WI38 (cell line): ENCODE measurements around the gene SDCBP2.

ENCODE experiments used
- H3K4me3 ChIP-seq: 2 replicates; pipeline ENCODE4 v1.5.1; 2011; ENCODE audit warnings: low read depth, mild to moderate bottlenecking, control low read depth, low read length
- TF ChIP-seq, protein P1 (sequence below): IDR thresholded peaks from 2 replicates; pipeline ENCODE4 v1.5.1; 2012; ENCODE audit warnings: low read depth, mild to moderate bottlenecking, control low read depth, low read length

The SDCBP2 gene

DNA sequence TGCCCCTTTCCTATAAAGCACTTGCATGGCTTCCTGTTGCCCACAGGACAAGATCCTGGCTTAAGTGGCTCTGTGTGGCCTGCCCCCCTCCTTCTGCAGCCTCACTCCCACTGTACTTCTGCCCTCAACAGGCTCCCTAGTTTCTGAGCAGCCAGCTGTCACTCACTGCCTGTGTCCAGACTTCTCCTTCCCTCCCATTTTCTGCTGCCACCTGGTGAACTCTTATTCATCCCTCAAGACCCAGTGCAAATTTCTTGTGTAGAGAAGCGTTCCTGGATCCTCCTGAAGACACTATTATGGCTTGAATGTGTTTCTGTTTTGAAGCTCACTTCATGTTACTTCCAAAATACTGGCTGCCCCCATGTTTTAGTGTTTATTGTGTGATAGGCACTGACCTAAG is 36.3 kb downstream of the SDCBP2 start:
- TF ChIP-seq, protein P1, sequence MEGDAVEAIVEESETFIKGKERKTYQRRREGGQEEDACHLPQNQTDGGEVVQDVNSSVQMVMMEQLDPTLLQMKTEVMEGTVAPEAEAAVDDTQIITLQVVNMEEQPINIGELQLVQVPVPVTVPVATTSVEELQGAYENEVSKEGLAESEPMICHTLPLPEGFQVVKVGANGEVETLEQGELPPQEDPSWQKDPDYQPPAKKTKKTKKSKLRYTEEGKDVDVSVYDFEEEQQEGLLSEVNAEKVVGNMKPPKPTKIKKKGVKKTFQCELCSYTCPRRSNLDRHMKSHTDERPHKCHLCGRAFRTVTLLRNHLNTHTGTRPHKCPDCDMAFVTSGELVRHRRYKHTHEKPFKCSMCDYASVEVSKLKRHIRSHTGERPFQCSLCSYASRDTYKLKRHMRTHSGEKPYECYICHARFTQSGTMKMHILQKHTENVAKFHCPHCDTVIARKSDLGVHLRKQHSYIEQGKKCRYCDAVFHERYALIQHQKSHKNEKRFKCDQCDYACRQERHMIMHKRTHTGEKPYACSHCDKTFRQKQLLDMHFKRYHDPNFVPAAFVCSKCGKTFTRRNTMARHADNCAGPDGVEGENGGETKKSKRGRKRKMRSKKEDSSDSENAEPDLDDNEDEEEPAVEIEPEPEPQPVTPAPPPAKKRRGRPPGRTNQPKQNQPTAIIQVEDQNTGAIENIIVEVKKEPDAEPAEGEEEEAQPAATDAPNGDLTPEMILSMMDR, result no peak
- H3K4me3 ChIP-seq, result no peak overlapping the region

DNA sequence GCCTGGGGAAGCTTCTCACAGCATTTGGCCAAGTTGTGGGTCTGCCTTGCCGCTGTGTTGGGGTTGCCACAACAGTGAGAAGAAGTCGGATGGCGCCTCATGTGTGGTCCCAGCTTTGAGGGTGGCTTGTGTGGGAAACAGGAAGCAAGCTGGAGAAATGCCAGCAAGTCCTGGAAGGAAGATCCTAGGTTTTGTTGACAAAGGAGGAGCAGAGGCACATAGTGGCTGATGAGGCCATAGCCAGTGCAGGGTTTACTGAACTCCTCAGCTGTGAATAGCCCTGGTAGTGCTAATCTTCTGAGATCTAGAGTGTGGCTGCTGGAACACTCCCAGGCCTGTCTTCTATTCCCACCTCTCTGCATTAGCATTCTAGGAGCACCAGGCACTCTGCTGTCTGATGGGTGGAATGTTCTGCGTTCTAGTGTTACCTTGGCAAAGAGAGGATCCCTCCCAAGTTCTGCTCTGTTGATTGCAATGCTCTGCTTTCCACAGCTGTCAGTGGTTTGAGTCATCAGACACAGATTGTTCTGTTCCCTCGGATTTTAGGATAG is 37.7 kb downstream of the SDCBP2 start:
- TF ChIP-seq, protein P1, result no peak
- no peak overlapping the region for H3K4me3 ChIP-seq

DNA sequence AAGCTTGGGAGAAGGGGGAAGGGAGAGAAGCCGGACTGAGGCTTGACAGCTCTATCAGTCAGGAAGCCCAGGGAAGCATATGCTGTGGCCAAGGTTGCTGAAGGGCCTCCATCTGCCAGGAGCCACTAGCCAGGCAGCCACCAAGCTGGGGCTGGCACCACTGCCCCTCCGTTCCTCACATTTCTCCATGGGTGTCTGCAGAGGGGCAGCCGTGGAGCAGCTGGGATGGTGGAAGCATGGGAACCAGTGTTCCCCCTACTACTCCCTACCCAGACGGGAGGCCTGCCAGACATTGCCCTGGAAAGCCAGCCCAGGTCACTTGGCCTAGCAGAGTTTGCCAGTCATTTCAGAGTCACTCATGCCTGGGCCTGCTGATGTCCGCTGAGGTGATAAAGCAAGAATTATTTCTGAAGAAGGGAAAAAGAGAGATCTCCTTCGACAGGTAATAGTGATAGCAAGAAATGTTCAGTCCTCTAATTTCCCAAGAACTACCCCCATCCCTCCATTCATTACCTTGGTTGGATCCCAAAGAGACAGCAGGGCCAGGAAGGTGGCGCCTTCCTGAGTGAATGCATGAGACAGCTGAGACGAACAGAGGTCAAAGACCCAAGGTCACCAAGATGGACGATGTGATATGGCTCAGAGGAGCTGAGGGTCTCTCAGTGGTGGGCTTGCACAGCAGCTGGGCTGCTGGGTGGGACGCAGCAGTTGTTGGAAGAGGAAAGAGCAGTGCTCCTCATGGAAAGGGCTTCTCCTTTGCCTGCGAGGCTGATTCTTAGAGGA is 41.0 kb downstream of the SDCBP2 start:
- TF ChIP-seq, protein P1, result no peak
- no peak overlapping the region for H3K4me3 ChIP-seq

DNA sequence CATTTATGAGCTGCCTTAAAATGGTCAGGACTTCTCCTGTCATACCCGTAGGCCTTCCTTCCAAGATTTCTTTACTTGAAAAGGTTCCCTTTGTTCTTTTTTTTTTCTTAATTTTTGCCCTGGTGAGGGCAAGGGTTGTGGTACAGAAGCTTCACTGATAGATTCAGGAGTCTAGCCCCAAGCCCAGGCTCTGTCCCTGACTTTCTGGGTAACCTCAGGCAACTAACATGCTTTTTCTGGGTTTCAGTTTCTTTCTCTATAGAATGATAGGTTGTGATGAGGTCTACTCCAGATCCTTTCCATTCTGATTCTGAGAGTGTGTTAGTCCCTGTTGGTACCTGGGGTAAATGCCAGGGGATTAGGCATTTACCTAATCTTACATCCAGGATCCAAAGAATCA is 41.6 kb downstream of the SDCBP2 start:
- no peak overlapping the region for H3K4me3 ChIP-seq
- TF ChIP-seq, protein P1, result no peak

DNA sequence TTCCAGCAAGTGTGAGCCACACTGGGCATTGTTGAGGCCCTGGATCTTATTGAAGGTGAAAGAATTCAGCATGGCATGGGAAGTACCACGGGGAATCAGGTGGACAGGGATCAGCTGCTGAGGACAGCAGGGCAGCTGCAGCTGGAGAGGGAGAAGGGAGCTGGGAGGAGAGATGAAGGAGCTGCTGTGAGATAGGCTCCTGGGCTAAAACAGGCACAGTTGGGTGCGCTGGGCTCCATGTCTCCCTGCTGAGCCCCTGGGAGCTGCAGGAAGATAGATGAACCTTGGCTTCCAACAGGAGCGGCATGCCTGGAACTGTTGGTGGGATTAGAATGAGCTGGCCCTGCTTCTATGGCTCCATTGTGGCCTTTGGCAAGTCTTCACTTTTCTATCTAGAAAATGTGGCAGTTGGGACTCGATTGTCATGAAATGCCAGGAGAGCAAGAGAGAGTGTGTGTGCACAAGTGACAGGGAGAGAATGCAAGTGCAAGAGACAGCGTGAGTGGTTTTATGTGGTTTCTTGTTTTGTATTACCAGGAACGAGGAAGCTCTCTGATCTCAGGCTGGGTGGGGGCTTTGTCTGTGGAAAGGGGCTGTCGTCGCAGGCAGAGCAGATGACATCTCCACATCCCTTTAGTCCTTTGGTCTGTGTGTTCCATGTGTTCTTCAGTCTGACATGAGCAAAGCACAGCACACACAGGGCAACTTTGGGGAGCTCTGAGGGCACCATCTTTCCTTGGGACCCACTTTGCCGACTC is 42.5 kb downstream of the SDCBP2 start:
- TF ChIP-seq, protein P1, result no peak
- H3K4me3 ChIP-seq, result no peak overlapping the region

DNA sequence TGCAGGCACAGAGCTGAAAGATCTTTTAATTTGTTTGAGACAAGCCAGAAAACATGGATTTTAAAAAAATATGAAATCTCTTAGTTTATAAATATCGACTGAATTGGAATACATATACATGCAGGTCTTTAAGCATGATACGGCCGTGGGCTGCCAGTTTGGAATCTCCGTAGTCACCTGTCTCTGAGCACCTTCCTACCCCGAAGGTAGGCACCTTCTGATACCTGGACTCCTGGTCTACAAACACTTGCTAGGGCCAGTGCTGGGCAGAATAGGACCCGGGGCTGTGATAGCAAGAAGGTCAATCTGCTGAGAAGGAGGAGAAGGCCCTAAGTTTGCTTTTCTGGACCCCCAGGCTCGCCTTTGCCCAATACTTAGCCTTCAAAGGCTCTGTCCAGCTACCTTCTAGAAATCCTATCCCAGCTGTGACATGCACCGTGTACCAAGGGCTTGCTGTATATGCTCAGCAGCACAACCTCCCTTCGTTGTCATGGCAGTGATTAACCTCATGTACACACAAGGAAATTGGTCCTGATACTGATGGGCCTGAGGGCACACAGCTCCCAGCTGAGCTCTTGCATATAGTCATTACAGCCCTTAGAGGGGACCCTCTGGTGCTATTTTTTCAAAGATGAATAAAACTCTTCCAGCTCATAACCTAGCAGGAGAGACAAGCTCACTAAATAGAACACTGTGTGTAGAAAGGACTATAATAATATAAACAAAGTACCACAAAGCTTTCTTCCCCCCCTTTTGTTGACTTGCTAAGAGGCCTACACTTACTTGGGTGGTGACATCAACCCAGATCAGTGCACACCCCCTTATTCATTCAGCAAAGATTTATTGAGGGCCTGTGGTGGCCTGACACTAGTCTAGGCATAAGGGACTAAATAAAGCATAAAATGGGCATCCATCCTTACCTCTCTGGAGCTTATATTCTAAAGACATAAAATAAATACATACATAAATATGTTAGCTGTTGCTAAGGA is 45.1 kb downstream of the SDCBP2 start:
- TF ChIP-seq, protein P1, result no peak
- H3K4me3 ChIP-seq, result no peak overlapping the region
